ENCODE results near the gene IGF2BP3.

GRCh38 chr7:23472046-23472445 lies 1.8 kb upstream of the IGF2BP3 start:
- TF ChIP-seq ZNF530 (tag by site-specific recombination; IDR thresholded peaks at IDR 0.05; ENCODE audit: low read depth) (no peak), ZNF248 (tag by site-specific recombination; IDR thresholded peaks at IDR 0.05) (no peak), REST (tag by site-specific recombination; IDR thresholded peaks at IDR 0.05) (no peak), ZNF704 (tag by site-specific recombination; IDR thresholded peaks at IDR 0.05) (no peak)

Measured in HEK293 (cell line).